ENCODE results near the gene RNH1.

DNA sequence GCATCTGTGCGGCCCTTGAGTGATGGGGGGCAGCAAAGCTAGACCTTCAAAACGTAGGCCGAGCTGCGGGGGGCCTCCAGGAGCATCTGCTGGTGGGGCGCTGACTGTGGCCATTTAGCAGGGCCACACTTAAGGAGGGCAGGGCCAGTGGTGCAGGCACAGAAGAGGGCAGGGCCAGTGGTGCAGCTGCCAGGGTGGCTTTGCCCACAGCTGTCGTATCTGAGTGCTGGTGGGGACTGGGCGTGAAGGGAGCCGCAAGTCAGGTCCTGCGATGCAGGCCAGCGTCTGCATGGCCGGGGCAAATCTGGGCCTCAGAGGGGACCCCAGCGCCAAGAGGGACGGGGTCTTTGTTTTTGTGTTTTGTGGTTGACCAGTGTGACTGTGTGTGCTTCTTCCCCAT lies 27.7 kb downstream of the RNH1 start:
- no peak for TF ChIP-seq POLR2A (IDR thresholded peaks at IDR 0.05; ENCODE audit: low read length)
- TF ChIP-seq GATA1 (IDR thresholded peaks at IDR 0.05; ENCODE audit: low read depth, low read length), result no peak

All from erythroblast (primary cell).